ENCODE measurements around the gene CORO2A.
A peak's percentile ranks its signal among the peaks of the same experiment; 100 is the strongest.

CORO2A gene

DNA sequence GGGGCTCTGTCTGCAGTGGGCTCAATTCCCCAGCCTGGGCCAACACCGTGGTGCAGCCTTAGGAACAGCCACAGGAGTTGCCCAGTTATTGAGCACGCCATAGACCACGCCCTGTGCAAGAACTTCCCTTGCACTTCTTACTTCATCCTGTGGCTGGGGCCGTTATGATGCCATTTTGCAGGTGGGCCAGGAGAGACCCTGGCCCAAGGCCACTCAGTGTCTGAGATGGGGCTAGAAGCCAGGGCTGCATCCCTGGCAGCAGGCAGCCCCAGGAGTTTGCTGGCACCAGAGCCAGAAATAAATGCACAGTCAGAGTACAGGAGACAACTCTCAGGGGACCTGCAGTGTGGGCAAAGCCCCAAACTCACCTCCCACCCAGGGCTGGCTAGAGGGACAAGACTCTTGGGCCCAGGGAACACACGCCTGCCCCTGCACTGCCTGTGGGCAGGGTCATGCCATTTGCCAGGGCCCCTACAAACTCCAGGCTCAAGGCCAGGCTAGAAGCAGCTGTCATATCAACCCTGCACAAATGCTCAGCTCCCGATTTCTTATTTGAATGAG is 6.7 kb downstream of the CORO2A start:
- Histone ChIP-seq H3K4ac (ENCODE audit: low read length) (no peak overlapping the region), H3K79me1 (ENCODE audit: low read depth, low read length) (no peaks in the 10 kb centered on the region)

DNA sequence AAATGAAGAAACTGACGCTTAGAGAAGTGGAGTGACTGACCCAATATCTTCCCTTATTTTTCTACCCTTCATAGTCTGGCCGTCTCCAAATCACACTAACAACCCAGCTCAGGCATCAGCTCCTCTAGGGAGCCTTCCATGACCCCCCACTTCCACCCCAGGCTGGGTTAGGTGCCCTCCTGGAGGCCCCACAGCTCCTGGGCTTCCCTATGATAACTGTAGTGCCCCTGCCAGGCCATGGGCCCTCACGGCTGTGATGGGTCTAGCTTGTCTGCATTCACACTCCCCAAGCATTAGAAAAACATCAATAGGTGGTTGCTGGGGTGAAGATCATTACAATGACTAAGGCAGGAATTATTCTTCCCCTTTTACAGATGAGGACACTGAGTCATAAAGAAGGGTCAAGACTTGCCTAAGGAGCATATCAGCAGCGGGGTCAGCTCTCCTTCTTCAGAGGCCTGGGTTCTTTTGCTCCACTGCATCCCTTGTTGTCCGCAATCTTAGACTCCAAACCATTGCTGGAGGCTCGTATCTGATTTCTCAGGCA is 7.3 kb downstream of the CORO2A start:
- no CpG with 5 or more reads among the region's 6 CpGs for WGBS, 2 donors (ENCODE audit: extremely low coverage in 2 of 2, insufficient read length in 2 of 2, insufficient replicate concordance in 1 of 2)
- Histone ChIP-seq H3K4me3 (ENCODE audit: low read length in 2 of 2) (no peak overlapping the region), H2BK5ac (ENCODE audit: low read length) (no peak overlapping the region), H3K27me3 (ENCODE audit: control insufficient read depth in 3 of 3, insufficient read depth in 3 of 3, low read depth in 1 of 3, low read length in 3 of 3) (peaks cover 0 to 15% (median 0%) of the 10 kb centered on the region in 3 experiments), H4K8ac (ENCODE audit: low read depth, low read length) (no peak overlapping the region), H3K14ac (ENCODE audit: low read length) (no peak overlapping the region), H2BK12ac (ENCODE audit: low read length) (no peak overlapping the region), H2BK15ac (ENCODE audit: low read length) (no peak overlapping the region), H3K4ac (ENCODE audit: low read length) (no peak overlapping the region), H3K23ac (ENCODE audit: low read depth, low read length, poor library complexity) (no peak overlapping the region), H3K79me1 (ENCODE audit: low read depth, low read length) (no peaks in the 10 kb centered on the region), H3K36me3 (replicated peaks in 1 of 2; ENCODE audit: control insufficient read depth in 2 of 2, insufficient read depth in 2 of 2, low read length in 2 of 2) (no peaks in the 10 kb centered on the region), H2AK5ac (ENCODE audit: low read depth, low read length) (no peak overlapping the region), H3K9me3 (replicated peaks in 1 of 2; ENCODE audit: control insufficient read depth in 2 of 2, insufficient read depth in 1 of 2, low read depth in 1 of 2, low read length in 2 of 2) (no peaks in the 10 kb centered on the region), H3K4me2 (ENCODE audit: insufficient read depth, low read length, poor library complexity, severe bottlenecking) (no peak overlapping the region), H3K4me1 (ENCODE audit: control insufficient read depth in 2 of 2, insufficient read depth in 1 of 2, low read depth in 1 of 2, low read length in 2 of 2) (peaks cover 0 to 12% of the 10 kb centered on the region in 2 donors), H3K18ac (ENCODE audit: low read length) (no peak overlapping the region), H4K91ac (ENCODE audit: low read depth, low read length, poor library complexity) (no peak overlapping the region), H3K27ac (replicated peaks; ENCODE audit: low read length) (no peak overlapping the region), H2AFZ (ENCODE audit: low read length) (no peak overlapping the region), H2BK120ac (ENCODE audit: low read depth, low read length) (no peak overlapping the region), H3K9ac (ENCODE audit: low read depth, low read length, poor library complexity) (no peak overlapping the region)
- no peak for DNase-seq (ENCODE audit: low spot score)

More for the DNA sequence above, 6.7 kb downstream of the CORO2A start:
- Histone ChIP-seq H3K27ac (replicated peaks; ENCODE audit: low read length) (no peak overlapping the region), H3K9ac (ENCODE audit: low read depth, low read length, poor library complexity) (no peak overlapping the region), H2BK120ac (ENCODE audit: low read depth, low read length) (no peak overlapping the region), H3K4me1 (ENCODE audit: control insufficient read depth in 2 of 2, insufficient read depth in 1 of 2, low read depth in 1 of 2, low read length in 2 of 2) (peaks cover 0 to 12% of the 10 kb centered on the region in 2 donors), H3K27me3 (ENCODE audit: control insufficient read depth in 3 of 3, insufficient read depth in 3 of 3, low read depth in 1 of 3, low read length in 3 of 3) (peaks cover 0 to 21% (median 1%) of the 10 kb centered on the region in 3 experiments), H4K8ac (ENCODE audit: low read depth, low read length) (no peak overlapping the region), H2AFZ (ENCODE audit: low read length) (no peak overlapping the region), H3K23ac (ENCODE audit: low read depth, low read length, poor library complexity) (no peak overlapping the region), H3K18ac (ENCODE audit: low read length) (peak overlapping the region; percentile 17), H3K36me3 (replicated peaks in 1 of 2; ENCODE audit: control insufficient read depth in 2 of 2, insufficient read depth in 2 of 2, low read length in 2 of 2) (no peaks in the 10 kb centered on the region), H3K14ac (ENCODE audit: low read length) (no peak overlapping the region), H3K9me3 (replicated peaks in 1 of 2; ENCODE audit: control insufficient read depth in 2 of 2, insufficient read depth in 1 of 2, low read depth in 1 of 2, low read length in 2 of 2) (no peaks in the 10 kb centered on the region), H2AK5ac (ENCODE audit: low read depth, low read length) (no peak overlapping the region), H2BK12ac (ENCODE audit: low read length) (no peak overlapping the region), H3K4me3 (ENCODE audit: low read length in 2 of 2) (no peak overlapping the region), H4K91ac (ENCODE audit: low read depth, low read length, poor library complexity) (peak overlapping the region; percentile 6), H2BK5ac (ENCODE audit: low read length) (no peak overlapping the region), H3K4me2 (ENCODE audit: insufficient read depth, low read length, poor library complexity, severe bottlenecking) (no peak overlapping the region), H2BK15ac (ENCODE audit: low read length) (no peak overlapping the region)
- WGBS, 2 donors (ENCODE audit: extremely low coverage in 2 of 2, insufficient read length in 2 of 2, insufficient replicate concordance in 1 of 2): no CpG with 5 or more reads among the region's 6 CpGs
- no peak for DNase-seq (ENCODE audit: low spot score)

DNA sequence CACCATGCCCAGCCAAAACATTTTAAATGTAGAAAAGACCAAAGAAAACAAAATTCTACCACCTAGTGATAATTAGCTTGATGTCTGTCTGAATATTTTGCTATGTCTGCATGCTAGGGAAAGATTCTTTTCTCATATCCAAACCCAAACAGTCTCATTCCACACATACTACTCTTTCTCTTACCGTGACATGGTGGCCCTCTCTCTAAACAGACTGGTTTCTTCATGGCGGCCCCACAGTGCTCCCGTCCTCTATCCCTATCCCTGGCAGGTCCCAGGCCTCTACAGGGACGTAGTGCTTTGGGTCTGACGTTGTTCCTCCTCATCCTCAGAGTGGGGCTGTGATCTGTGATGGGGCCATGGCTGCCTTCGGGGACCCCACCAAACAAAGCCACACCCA is 8.1 kb downstream of the CORO2A start:
- H2AK5ac ChIP-seq (ENCODE audit: low read depth, low read length): no peak overlapping the region
- H3K79me1 ChIP-seq (ENCODE audit: low read depth, low read length): no peaks in the 10 kb centered on the region
- WGBS, 2 donors (ENCODE audit: extremely low coverage in 2 of 2, insufficient read length in 2 of 2, insufficient replicate concordance in 1 of 2): no CpG with 5 or more reads among the region's 6 CpGs
- no peak overlapping the region for H3K27ac ChIP-seq (replicated peaks; ENCODE audit: low read length)
- peaks cover 0 to 12% of the 10 kb centered on the region in 2 donors for H3K4me1 ChIP-seq (ENCODE audit: control insufficient read depth in 2 of 2, insufficient read depth in 1 of 2, low read depth in 1 of 2, low read length in 2 of 2)
- no peak overlapping the region for H3K9ac ChIP-seq (ENCODE audit: low read depth, low read length, poor library complexity)
- H3K27me3 ChIP-seq (ENCODE audit: control insufficient read depth in 3 of 3, insufficient read depth in 3 of 3, low read depth in 1 of 3, low read length in 3 of 3): peaks cover 0 to 11% (median 0%) of the 10 kb centered on the region in 3 experiments
- no peak overlapping the region for H2AFZ ChIP-seq (ENCODE audit: low read length)
- H3K4ac ChIP-seq (ENCODE audit: low read length): no peak overlapping the region
- H2BK12ac ChIP-seq (ENCODE audit: low read length): no peak overlapping the region
- no peak overlapping the region for H3K4me2 ChIP-seq (ENCODE audit: insufficient read depth, low read length, poor library complexity, severe bottlenecking)
- H3K9me3 ChIP-seq (replicated peaks in 1 of 2; ENCODE audit: control insufficient read depth in 2 of 2, insufficient read depth in 1 of 2, low read depth in 1 of 2, low read length in 2 of 2): no peaks in the 10 kb centered on the region
- H3K14ac ChIP-seq (ENCODE audit: low read length): no peak overlapping the region
- no peak overlapping the region for H2BK120ac ChIP-seq (ENCODE audit: low read depth, low read length)
- H3K4me3 ChIP-seq (ENCODE audit: low read length in 2 of 2): no peak overlapping the region
- no peak overlapping the region for H2BK15ac ChIP-seq (ENCODE audit: low read length)
- no peak overlapping the region for H3K18ac ChIP-seq (ENCODE audit: low read length)
- no peak for DNase-seq (ENCODE audit: low spot score)
- H3K23ac ChIP-seq (ENCODE audit: low read depth, low read length, poor library complexity): peak overlapping the region; percentile 22
- H4K91ac ChIP-seq (ENCODE audit: low read depth, low read length, poor library complexity): no peak overlapping the region
- H3K36me3 ChIP-seq (replicated peaks in 1 of 2; ENCODE audit: control insufficient read depth in 2 of 2, insufficient read depth in 2 of 2, low read length in 2 of 2): no peaks in the 10 kb centered on the region
- H4K8ac ChIP-seq (ENCODE audit: low read depth, low read length): no peak overlapping the region
- H2BK5ac ChIP-seq (ENCODE audit: low read length): no peak overlapping the region

DNA sequence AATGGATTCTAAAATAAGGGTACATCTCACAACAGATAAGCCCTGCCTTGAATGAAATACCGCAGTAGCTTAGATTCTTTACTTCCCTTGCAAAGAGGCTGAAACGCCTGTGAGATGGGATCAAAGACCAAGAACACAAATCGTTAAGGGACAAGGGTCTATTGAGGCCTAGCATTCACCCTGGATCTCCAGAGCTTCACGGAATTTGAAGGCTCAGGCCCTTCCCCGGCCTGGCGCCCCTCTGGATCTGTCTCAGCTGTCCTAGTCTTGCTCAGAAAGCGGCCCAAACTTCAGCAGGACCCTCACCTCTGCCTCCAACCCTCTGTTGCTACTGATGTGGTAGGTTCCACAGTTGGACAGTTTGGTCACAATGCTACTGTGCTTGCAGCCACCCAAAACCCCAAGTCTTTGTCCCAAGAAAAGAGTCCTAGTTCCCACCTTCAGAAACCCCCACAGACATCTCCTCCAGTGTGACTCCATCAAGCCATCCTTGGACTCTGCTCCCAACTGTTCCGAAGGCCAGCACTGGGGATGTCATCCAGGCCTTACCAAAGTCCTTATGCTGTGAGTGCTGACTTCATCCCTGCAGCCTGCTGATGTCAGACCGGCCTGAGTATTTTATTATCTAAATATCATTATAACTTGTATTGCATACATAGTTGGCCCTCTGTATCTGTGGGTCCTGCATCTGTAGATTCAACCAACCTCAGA is 9.4 kb downstream of the CORO2A start:
- no peak overlapping the region for H2AK5ac ChIP-seq (ENCODE audit: low read depth, low read length)
- H3K27ac ChIP-seq (replicated peaks; ENCODE audit: low read length): peak overlapping the region; percentile 44
- no peak overlapping the region for H4K8ac ChIP-seq (ENCODE audit: low read depth, low read length)
- H3K4me1 ChIP-seq (ENCODE audit: control insufficient read depth in 2 of 2, insufficient read depth in 1 of 2, low read depth in 1 of 2, low read length in 2 of 2): peaks cover 0 to 12% of the 10 kb centered on the region in 2 donors
- WGBS, 2 donors (ENCODE audit: extremely low coverage in 2 of 2, insufficient read length in 2 of 2, insufficient replicate concordance in 1 of 2): no CpG with 5 or more reads among the region's 9 CpGs
- no peak overlapping the region for H2BK12ac ChIP-seq (ENCODE audit: low read length)
- H3K18ac ChIP-seq (ENCODE audit: low read length): peak overlapping the region; percentile 9
- H3K27me3 ChIP-seq (ENCODE audit: control insufficient read depth in 3 of 3, insufficient read depth in 3 of 3, low read depth in 1 of 3, low read length in 3 of 3): peaks cover 0 to 4% (median 0%) of the 10 kb centered on the region in 3 experiments
- no peak overlapping the region for H3K14ac ChIP-seq (ENCODE audit: low read length)
- no peak overlapping the region for H4K91ac ChIP-seq (ENCODE audit: low read depth, low read length, poor library complexity)
- no peak overlapping the region for H2BK120ac ChIP-seq (ENCODE audit: low read depth, low read length)
- H2AFZ ChIP-seq (ENCODE audit: low read length): no peak overlapping the region
- H3K36me3 ChIP-seq (replicated peaks in 1 of 2; ENCODE audit: control insufficient read depth in 2 of 2, insufficient read depth in 2 of 2, low read length in 2 of 2): no peaks in the 10 kb centered on the region
- H3K4ac ChIP-seq (ENCODE audit: low read length): no peak overlapping the region
- H3K4me3 ChIP-seq (ENCODE audit: low read length in 2 of 2): no peak overlapping the region
- no peak for DNase-seq (ENCODE audit: low spot score)
- H3K4me2 ChIP-seq (ENCODE audit: insufficient read depth, low read length, poor library complexity, severe bottlenecking): no peak overlapping the region
- H2BK15ac ChIP-seq (ENCODE audit: low read length): no peak overlapping the region
- H3K23ac ChIP-seq (ENCODE audit: low read depth, low read length, poor library complexity): no peak overlapping the region
- no peak overlapping the region for H2BK5ac ChIP-seq (ENCODE audit: low read length)
- no peaks in the 10 kb centered on the region for H3K9me3 ChIP-seq (replicated peaks in 1 of 2; ENCODE audit: control insufficient read depth in 2 of 2, insufficient read depth in 1 of 2, low read depth in 1 of 2, low read length in 2 of 2)
- H3K79me1 ChIP-seq (ENCODE audit: low read depth, low read length): no peaks in the 10 kb centered on the region
- H3K9ac ChIP-seq (ENCODE audit: low read depth, low read length, poor library complexity): no peak overlapping the region
